ENCODE measurements around the gene PCDHGA1.

DNA sequence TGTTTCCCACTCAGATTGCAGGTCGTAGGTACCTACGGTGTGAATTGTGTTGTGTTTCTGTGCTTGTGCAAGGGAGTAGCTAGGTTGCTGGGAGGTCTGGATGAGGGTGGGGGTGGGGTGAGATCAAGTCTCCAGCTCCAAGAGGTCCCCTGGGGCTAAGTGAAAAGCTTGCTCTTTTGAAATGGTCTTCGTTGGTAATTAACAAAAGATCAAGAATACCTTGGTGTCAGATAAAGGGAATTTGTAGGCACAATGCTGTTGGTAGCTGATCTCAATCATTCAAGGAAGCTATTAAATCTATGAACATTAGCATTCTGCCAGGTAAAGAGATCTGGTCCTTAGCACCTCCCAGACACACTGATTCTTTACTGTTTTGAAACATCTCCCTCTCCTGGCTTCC, 153.6 kb downstream of the PCDHGA1 start:
- TF ChIP-seq, protein P1, sequence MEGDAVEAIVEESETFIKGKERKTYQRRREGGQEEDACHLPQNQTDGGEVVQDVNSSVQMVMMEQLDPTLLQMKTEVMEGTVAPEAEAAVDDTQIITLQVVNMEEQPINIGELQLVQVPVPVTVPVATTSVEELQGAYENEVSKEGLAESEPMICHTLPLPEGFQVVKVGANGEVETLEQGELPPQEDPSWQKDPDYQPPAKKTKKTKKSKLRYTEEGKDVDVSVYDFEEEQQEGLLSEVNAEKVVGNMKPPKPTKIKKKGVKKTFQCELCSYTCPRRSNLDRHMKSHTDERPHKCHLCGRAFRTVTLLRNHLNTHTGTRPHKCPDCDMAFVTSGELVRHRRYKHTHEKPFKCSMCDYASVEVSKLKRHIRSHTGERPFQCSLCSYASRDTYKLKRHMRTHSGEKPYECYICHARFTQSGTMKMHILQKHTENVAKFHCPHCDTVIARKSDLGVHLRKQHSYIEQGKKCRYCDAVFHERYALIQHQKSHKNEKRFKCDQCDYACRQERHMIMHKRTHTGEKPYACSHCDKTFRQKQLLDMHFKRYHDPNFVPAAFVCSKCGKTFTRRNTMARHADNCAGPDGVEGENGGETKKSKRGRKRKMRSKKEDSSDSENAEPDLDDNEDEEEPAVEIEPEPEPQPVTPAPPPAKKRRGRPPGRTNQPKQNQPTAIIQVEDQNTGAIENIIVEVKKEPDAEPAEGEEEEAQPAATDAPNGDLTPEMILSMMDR (IDR thresholded peaks at IDR 0.05) = no peak
- no peak for TF ChIP-seq EZH2phosphoT487 (IDR thresholded peaks at IDR 0.05)
- no peak for TF ChIP-seq EZH2 (IDR thresholded peaks at IDR 0.05)
